Fibroblast of pulmonary artery (primary cell): ENCODE measurements around the gene ULK1.

Source experiments
- DNase-seq: peaks from one replicate; pipeline ENCODE4 v3.0.0-alpha.2; 2010; ENCODE audit warnings: low read depth
- H3K4me3 ChIP-seq: replicated peaks from 2 replicates; pipeline ENCODE4 v1.5.1; 2011; ENCODE audit warnings: low read depth, mild to moderate bottlenecking, control low read depth, low read length, moderate library complexity
- CTCF ChIP-seq: IDR thresholded peaks from 2 replicates; pipeline ENCODE4 v1.5.1; 2011; ENCODE audit warnings: mild to moderate bottlenecking, control low read depth, low read length, inconsistent platforms; ENCODE audit errors: missing control alignments

ULK1 gene

DNA sequence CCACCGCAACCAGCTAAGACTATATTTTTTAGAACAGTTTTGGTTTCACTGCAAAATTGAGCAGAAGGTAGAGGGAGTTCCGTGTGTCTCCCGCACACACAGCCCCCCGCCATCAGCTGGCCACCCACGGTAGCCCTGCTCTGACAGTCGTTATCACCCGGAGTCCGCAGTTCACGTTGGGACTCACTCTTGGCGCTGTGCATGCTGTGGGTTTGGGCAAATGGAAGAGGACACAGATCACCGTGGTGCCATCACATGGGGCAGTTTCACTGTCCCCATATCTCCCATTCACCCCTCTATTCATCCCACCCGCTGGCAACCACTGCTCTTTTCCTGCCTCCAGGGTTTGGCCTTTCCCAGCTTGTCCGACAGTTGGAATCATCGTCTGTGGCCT is 31.8 kb upstream of the ULK1 start:
- TF ChIP-seq CTCF = no peak
- DNase-seq = no peak
- H3K4me3 ChIP-seq = no peak overlapping the region

DNA sequence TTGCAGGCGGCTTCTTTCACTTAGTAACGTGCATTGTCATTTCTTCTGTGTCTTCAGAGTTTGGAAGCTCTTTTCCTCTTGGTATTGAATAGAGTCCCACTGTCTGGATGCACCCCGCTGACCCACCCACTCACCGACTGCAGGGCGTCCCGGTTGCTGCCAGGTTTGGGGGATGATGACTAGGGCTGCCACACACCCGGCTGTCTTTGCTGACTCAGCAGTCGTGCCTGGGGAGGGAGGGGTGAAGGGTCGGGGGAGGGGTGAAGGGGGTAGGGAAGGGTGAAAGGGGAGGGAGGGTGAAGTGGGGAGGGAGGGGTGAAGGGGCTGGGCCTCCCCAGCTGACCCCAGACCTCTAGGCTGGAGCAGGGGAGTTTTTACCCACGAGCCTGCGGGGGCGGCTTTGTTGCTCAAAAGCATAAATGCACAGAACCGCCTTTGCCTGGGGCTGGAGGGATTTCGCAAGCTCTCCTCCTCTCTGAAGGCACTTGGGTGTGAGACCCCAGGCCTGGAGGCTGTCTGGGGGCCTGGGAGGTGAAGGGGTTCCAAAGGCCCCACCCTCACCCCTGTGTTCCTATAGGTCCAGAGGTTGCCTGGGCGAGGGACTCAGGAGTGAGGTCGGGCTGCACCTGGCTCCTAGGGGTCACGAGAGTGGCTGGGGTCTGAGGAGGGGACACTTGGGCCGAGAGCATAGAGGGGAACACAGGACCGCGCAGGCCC is 31.3 kb upstream of the ULK1 start:
- no peak overlapping the region for H3K4me3 ChIP-seq
- DNase-seq = peak; percentile 29
- TF ChIP-seq CTCF = no peak

DNA sequence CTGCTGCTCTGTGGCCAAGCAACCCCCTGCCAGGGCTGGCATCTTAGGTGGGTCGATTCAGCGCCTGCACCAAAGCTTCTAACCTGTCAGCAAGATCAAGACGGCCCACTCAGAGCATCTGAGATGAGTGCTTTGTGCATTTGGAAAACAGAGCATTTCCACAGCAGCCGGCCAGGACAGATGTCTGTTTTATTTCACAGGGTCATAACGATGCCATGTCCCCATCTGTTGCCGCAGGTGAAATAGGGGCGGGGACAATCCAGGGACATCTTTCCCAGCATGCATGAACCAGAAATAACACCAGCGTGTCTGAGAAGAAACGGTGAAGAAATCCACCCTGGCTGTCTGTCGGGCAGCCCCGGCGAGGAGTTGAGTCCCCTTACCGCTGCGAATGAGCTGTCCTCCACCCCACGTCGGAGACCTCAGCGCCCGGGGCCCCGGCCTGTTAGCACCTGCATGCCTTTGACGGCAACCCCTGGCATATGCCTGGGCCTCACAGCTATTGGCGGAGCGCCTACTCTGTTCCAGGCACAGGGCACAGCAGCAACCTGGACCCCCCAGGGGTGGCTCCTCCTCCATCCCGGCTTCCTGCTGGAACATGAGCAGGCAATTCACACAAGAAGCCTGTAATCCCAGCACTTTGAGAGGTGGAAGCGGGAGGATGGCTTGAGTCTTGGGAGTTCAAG is 30.6 kb upstream of the ULK1 start:
- no peak for TF ChIP-seq CTCF
- DNase-seq = no peak
- H3K4me3 ChIP-seq = no peak overlapping the region

DNA sequence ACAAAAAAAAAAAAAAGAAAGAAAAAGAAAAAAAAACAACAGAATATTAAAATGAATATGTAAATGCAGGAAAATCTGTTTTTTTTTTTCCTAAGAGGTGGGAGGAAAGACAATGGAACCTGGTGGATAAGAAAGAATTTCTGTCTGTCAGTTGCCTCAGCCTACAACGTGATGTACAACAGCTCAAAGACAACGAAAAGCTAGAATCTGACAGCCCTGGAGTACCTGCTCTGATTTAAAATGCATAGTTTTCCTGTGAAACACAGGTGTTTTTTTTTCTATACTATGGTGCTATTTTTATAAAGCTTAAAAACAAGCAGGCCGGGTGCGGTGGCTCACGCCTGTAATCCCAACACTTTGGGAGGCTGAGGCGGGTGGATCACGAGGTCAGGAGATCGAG is 30.0 kb upstream of the ULK1 start:
- H3K4me3 ChIP-seq = no peak overlapping the region
- DNase-seq = no peak

GRCh38 chr12:131865180-131865875 is 29.1 kb upstream of the ULK1 start:
- DNase-seq = no peak
- TF ChIP-seq CTCF = no peak
- no peak overlapping the region for H3K4me3 ChIP-seq

More for the DNA sequence above, 30.0 kb upstream of the ULK1 start:
- no peak for TF ChIP-seq CTCF

DNA sequence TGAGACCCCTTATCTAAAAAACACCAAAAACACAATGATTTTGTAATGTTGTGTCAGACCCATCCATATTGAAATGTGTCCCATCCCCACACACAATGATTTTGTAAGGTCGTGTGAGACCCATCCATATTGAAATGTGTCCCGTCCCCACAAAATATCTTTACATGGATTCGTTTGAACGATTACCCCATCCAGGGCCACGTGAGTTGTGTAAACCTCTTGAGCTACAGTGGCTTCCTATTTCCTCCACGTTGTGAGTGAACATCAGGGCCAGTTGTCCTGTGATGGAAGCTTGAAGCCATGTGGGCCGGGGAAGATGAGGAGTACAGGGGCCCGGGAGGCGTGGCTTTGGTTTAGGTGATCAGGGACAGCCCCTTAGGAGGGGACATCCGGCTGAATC is 27.0 kb upstream of the ULK1 start:
- TF ChIP-seq CTCF = no peak
- no peak overlapping the region for H3K4me3 ChIP-seq
- DNase-seq = no peak
